ENCODE results near the gene TNFAIP8L3.

DNA sequence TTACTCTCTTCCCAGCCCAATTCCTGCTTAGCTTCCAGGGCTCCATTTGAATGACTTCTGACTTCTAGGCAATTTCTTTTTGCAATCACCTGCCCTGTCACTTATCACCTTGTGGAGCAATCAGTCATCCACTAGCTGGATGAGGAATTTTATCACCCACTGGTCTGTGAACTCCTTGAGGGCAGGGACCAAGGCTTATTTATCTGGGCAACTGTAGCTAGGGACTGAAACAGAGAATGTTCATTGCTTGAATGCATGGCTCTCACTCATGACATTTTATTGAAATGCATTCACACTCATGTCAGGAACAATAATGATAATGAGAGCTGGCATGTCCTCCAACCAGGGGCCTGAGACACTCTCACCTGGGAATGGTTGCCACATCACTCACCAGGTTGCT is 15.5 kb downstream of the TNFAIP8L3 start:
- no peak for TF ChIP-seq RAD21 (conservative IDR thresholded peaks at IDR 0.05 in 1 of 2, IDR thresholded peaks at IDR 0.05 in 1 of 2)
- TF ChIP-seq, protein P1, sequence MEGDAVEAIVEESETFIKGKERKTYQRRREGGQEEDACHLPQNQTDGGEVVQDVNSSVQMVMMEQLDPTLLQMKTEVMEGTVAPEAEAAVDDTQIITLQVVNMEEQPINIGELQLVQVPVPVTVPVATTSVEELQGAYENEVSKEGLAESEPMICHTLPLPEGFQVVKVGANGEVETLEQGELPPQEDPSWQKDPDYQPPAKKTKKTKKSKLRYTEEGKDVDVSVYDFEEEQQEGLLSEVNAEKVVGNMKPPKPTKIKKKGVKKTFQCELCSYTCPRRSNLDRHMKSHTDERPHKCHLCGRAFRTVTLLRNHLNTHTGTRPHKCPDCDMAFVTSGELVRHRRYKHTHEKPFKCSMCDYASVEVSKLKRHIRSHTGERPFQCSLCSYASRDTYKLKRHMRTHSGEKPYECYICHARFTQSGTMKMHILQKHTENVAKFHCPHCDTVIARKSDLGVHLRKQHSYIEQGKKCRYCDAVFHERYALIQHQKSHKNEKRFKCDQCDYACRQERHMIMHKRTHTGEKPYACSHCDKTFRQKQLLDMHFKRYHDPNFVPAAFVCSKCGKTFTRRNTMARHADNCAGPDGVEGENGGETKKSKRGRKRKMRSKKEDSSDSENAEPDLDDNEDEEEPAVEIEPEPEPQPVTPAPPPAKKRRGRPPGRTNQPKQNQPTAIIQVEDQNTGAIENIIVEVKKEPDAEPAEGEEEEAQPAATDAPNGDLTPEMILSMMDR (IDR thresholded peaks at IDR 0.05): no peak
- TF ChIP-seq SMC3 (IDR thresholded peaks at IDR 0.05): no peak
- TF ChIP-seq ELK1 (IDR thresholded peaks at IDR 0.05; ENCODE audit: low read depth, low read length): no peak
- TF ChIP-seq NR3C1 (IDR thresholded peaks at IDR 0.05): no peak
- no peak for TF ChIP-seq MYC (IDR thresholded peaks at IDR 0.05; ENCODE audit: borderline replicate concordance, low read length)
- TF ChIP-seq EHF (CRISPR knock-in tag; IDR thresholded peaks at IDR 0.05): no peak
